ENCODE measurements around the gene CFAP141.

CFAP141 gene

GRCh38 chr1:154213274-154213673 lies 7.1 kb upstream of the CFAP141 start:
- H3K9me2 ChIP-seq (replicated peaks; ENCODE audit: low read depth, low read length): no peaks in the 10 kb centered on the region
- H3K36me3 ChIP-seq (ENCODE audit: insufficient read depth, low read length): peaks cover 41% of the 10 kb centered on the region
- peaks cover 12% of the 10 kb centered on the region for H3K4me1 ChIP-seq (ENCODE audit: insufficient read depth, low read length, poor library complexity, severe bottlenecking)
- H3F3A ChIP-seq (ENCODE audit: low read depth): no peaks in the 10 kb centered on the region
- no peak overlapping the region for H3K4me2 ChIP-seq (ENCODE audit: low read depth, low read length, poor library complexity, severe bottlenecking)
- peaks cover 36% of the 10 kb centered on the region for H3K79me2 ChIP-seq (ENCODE audit: insufficient read depth, low read length)
- no peak for TF ChIP-seq EZH2phosphoT487 (IDR thresholded peaks at IDR 0.05; ENCODE audit: borderline replicate concordance)
- TF ChIP-seq CTCF (conservative IDR thresholded peaks at IDR 0.05; ENCODE audit: low read length): no peak
- H4K20me1 ChIP-seq (ENCODE audit: insufficient read depth, low read length, poor library complexity, severe bottlenecking): peaks cover 22% of the 10 kb centered on the region
- H3K4me3 ChIP-seq (ENCODE audit: low read length, poor library complexity, severe bottlenecking): no peak overlapping the region
- no peak overlapping the region for H2AFZ ChIP-seq (ENCODE audit: low read length)
- H3K27me3 ChIP-seq (ENCODE audit: insufficient read depth, low read length, poor library complexity, severe bottlenecking): no peaks in the 10 kb centered on the region
- H3K9me3 ChIP-seq (ENCODE audit: insufficient read depth, low read depth, low read length): no peaks in the 10 kb centered on the region
- no peak overlapping the region for H3K9ac ChIP-seq (ENCODE audit: low read depth, low read length, poor library complexity, severe bottlenecking)

DNA sequence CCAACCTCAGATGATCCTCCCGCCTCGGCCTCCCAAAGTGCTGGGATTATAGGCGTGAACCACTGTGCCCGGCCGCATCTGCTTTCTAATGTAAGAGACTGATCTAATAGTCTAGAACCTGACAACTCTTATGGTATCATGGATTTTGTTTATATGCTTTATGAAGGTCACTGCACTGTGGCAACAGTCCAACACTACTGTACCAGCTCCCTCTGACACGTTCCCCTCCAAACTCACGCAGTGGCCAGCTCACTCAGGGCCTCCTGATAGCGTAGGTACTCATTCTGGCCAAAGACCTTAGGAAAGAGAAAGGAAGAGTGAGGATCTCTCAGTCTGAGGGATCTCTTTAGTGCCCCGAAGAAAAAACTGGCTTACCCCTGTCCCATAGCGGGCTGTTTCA lies 6.0 kb upstream of the CFAP141 start:
- no peak overlapping the region for H3K9ac ChIP-seq (ENCODE audit: low read depth, low read length, poor library complexity, severe bottlenecking)
- H3K9me2 ChIP-seq (replicated peaks; ENCODE audit: low read depth, low read length): no peaks in the 10 kb centered on the region
- H3K36me3 ChIP-seq (ENCODE audit: insufficient read depth, low read length): peaks cover 46% of the 10 kb centered on the region; the same call in 1 of the 2 replicates
- H2AFZ ChIP-seq (ENCODE audit: low read length): no peak overlapping the region
- no peaks in the 10 kb centered on the region for H3K9me3 ChIP-seq (ENCODE audit: insufficient read depth, low read depth, low read length)
- H3K4me2 ChIP-seq (ENCODE audit: low read depth, low read length, poor library complexity, severe bottlenecking): no peak overlapping the region
- H3K4me1 ChIP-seq (ENCODE audit: insufficient read depth, low read length, poor library complexity, severe bottlenecking): peaks cover under 1% of the 10 kb centered on the region
- TF ChIP-seq CTCF (conservative IDR thresholded peaks at IDR 0.05; ENCODE audit: low read length): no peak
- no peak for TF ChIP-seq EZH2phosphoT487 (IDR thresholded peaks at IDR 0.05; ENCODE audit: borderline replicate concordance)
- peaks cover 10% of the 10 kb centered on the region for H4K20me1 ChIP-seq (ENCODE audit: insufficient read depth, low read length, poor library complexity, severe bottlenecking)
- H3K27me3 ChIP-seq (ENCODE audit: insufficient read depth, low read length, poor library complexity, severe bottlenecking): no peaks in the 10 kb centered on the region
- no peak overlapping the region for H3K4me3 ChIP-seq (ENCODE audit: low read length, poor library complexity, severe bottlenecking)
- no peaks in the 10 kb centered on the region for H3F3A ChIP-seq (ENCODE audit: low read depth)
- H3K79me2 ChIP-seq (ENCODE audit: insufficient read depth, low read length): peaks cover 24% of the 10 kb centered on the region

DNA sequence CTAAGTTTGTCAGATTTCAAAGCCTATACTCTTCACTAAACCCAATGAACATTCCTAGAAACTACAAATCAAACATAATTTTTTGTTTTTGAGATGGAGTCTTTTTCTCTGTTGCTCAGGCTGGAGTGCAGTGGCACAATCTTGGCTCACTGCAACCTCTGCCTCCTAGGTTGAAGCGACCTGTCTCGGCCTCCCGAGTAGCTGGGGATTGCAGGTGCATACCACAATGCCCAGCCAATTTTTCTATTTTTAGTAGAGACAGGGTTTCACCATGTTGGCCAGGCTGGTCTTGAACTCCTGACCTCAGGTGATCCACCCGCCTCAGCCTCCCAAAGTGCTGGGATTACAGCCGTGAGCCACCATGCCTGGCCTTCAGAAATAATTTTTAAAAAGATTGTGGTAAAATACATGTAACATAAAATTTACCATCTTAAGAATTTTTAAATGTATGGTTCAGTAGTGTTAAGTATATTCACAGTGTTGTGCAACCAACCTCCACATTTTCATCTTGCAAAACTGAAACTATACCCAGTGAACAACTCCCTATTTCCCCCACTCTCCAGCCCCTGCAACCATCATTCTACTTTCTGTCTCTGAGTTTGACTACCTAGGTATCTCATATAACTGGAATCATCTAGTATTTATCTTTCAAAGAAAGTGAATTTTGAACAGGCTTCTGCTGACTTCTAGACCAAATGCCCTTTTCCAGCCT lies 2.7 kb upstream of the CFAP141 start:
- H3K79me2 ChIP-seq (ENCODE audit: insufficient read depth, low read length): no peaks in the 10 kb centered on the region
- H3K4me2 ChIP-seq (ENCODE audit: low read depth, low read length, poor library complexity, severe bottlenecking): no peak overlapping the region
- H3K27me3 ChIP-seq (ENCODE audit: insufficient read depth, low read length, poor library complexity, severe bottlenecking): no peaks in the 10 kb centered on the region
- H3K9me3 ChIP-seq (ENCODE audit: insufficient read depth, low read depth, low read length): no peaks in the 10 kb centered on the region
- H2AFZ ChIP-seq (ENCODE audit: low read length): no peak overlapping the region
- H3F3A ChIP-seq (ENCODE audit: low read depth): no peaks in the 10 kb centered on the region
- no peak overlapping the region for H3K9ac ChIP-seq (ENCODE audit: low read depth, low read length, poor library complexity, severe bottlenecking)
- peaks cover 50% of the 10 kb centered on the region; the same call in 1 of the 2 replicates for H3K36me3 ChIP-seq (ENCODE audit: insufficient read depth, low read length)
- no peak for TF ChIP-seq EZH2phosphoT487 (IDR thresholded peaks at IDR 0.05; ENCODE audit: borderline replicate concordance)
- TF ChIP-seq CTCF (conservative IDR thresholded peaks at IDR 0.05; ENCODE audit: low read length): no peak
- H3K4me1 ChIP-seq (ENCODE audit: insufficient read depth, low read length, poor library complexity, severe bottlenecking): no peaks in the 10 kb centered on the region
- H3K4me3 ChIP-seq (ENCODE audit: low read length, poor library complexity, severe bottlenecking): no peak overlapping the region
- H4K20me1 ChIP-seq (ENCODE audit: insufficient read depth, low read length, poor library complexity, severe bottlenecking): peaks cover 3% of the 10 kb centered on the region
- H3K9me2 ChIP-seq (replicated peaks; ENCODE audit: low read depth, low read length): no peaks in the 10 kb centered on the region

Data from Loucy (cell line).